Liver (tissue), 9 donors: Measurements from ENCODE around the gene ZYX. TPM values are rescaled to one million over a fixed set of nuclear protein-coding genes. Genes with fewer than 3 reads are reported as not detected.

Experiments used
- DNase-seq: peaks from one replicate; pipeline ENCODE4 v3.0.0-alpha.2; 2017; ENCODE audit warnings: low spot score
- H3K27ac ChIP-seq, 2 donors: one replicate each; pipeline ENCODE4 v1.7.0; 2013; ENCODE audit warnings: inconsistent platforms in 2 of 2, low read length in 2 of 2, control low read depth in 1 of 2, low read depth in 1 of 2, mild to moderate bottlenecking in 1 of 2
- H3K27me3 ChIP-seq, 4 donors: one replicate each; pipeline versions ENCODE4 v1.6.1 to v1.7.0; 2013; ENCODE audit warnings: low read length in 3 of 4, inconsistent platforms in 1 of 4, mild to moderate bottlenecking in 1 of 4, moderate library complexity in 1 of 4; ENCODE audit not compliant: control insufficient read depth in 4 of 4, insufficient read depth in 4 of 4
- H3K36me3 ChIP-seq, 4 donors: one replicate each; pipeline versions ENCODE4 v1.6.1 to v1.7.0; 2013; ENCODE audit warnings: low read length in 3 of 4, mild to moderate bottlenecking in 3 of 4, low read depth in 1 of 4, moderate library complexity in 1 of 4; ENCODE audit not compliant: control insufficient read depth in 4 of 4, insufficient read depth in 3 of 4
- H3K4me1 ChIP-seq, 4 donors: one replicate each; pipeline versions ENCODE4 v1.6.1 to v1.7.0; 2013; ENCODE audit warnings: low read length in 3 of 4, mild to moderate bottlenecking in 3 of 4, moderate library complexity in 1 of 4; ENCODE audit not compliant: control insufficient read depth in 4 of 4, insufficient read depth in 4 of 4
- H3K4me3 ChIP-seq, 3 donors: one replicate each; pipeline versions ENCODE4 v1.6.1 to v1.7.0; 2013; ENCODE audit warnings: low read length in 3 of 3, control low read depth in 1 of 3, low read depth in 1 of 3, mild to moderate bottlenecking in 1 of 3
- H3K9ac ChIP-seq, 2 donors: one replicate each; pipeline ENCODE4 v1.7.0; 2013; ENCODE audit warnings: low read length in 2 of 2, mild to moderate bottlenecking in 2 of 2, moderate library complexity in 2 of 2, control low read depth in 1 of 2, low read depth in 1 of 2
- H3K9me3 ChIP-seq, 4 donors: one replicate each; pipeline versions ENCODE4 v1.6.1 to v1.7.0; 2013; ENCODE audit warnings: low read length in 3 of 4; ENCODE audit not compliant: control insufficient read depth in 4 of 4
- EGR1 ChIP-seq, 2 donors: IDR thresholded peaks; 2 replicates each; pipeline ENCODE4 v1.6.1; 2016 to 2018; ENCODE audit warnings: antibody characterized with exemption in 2 of 2, low read depth in 2 of 2
- FOXA1 ChIP-seq: IDR thresholded peaks from 2 replicates; pipeline ENCODE4 v1.6.1; 2016; ENCODE audit warnings: antibody characterized with exemption
- FOXA2 ChIP-seq: IDR thresholded peaks from 2 replicates; pipeline ENCODE4 v1.6.1; 2016; ENCODE audit warnings: antibody characterized with exemption
- GABPA ChIP-seq, 2 donors: IDR thresholded peaks in 1 of 2; conservative IDR thresholded peaks in 1 of 2; 2 replicates each; pipeline ENCODE4 v1.6.1; 2016; ENCODE audit warnings: antibody characterized with exemption in 2 of 2, mild to moderate bottlenecking in 1 of 2, moderate library complexity in 1 of 2
- HNF4A ChIP-seq, 2 donors: conservative IDR thresholded peaks; 2 replicates each; pipeline ENCODE4 v1.6.1; 2016; ENCODE audit warnings: antibody characterized with exemption in 2 of 2, mild to moderate bottlenecking in 2 of 2
- HNF4G ChIP-seq: IDR thresholded peaks from 2 replicates; pipeline ENCODE4 v1.6.1; 2016; ENCODE audit warnings: antibody characterized with exemption
- JUND ChIP-seq, 2 donors: IDR thresholded peaks; 2 replicates each; pipeline ENCODE4 v1.6.1; 2016; ENCODE audit warnings: antibody characterized with exemption in 2 of 2
- MAX ChIP-seq: IDR thresholded peaks from 2 replicates; pipeline ENCODE4 v1.6.1; 2016; ENCODE audit warnings: antibody characterized with exemption
- NR2F2 ChIP-seq: IDR thresholded peaks from 2 replicates; pipeline ENCODE4 v1.6.1; 2016; ENCODE audit warnings: antibody characterized with exemption
- RAD21 ChIP-seq, 2 donors: IDR thresholded peaks; 2 replicates each; pipeline ENCODE4 v1.6.1; 2016; ENCODE audit warnings: antibody characterized with exemption in 2 of 2, mild to moderate bottlenecking in 2 of 2
- RXRA ChIP-seq, 2 donors: IDR thresholded peaks; 2 replicates each; pipeline ENCODE4 v1.6.1; 2017 to 2018; ENCODE audit warnings: antibody characterized with exemption in 2 of 2, mild to moderate bottlenecking in 1 of 2
- SP1 ChIP-seq: IDR thresholded peaks from 2 replicates; pipeline ENCODE4 v1.6.1; 2018; ENCODE audit warnings: antibody characterized with exemption, mild to moderate bottlenecking
- TAF1 ChIP-seq: conservative IDR thresholded peaks from 2 replicates; pipeline ENCODE4 v1.6.1; 2016; ENCODE audit warnings: antibody characterized with exemption, mild to moderate bottlenecking
- YY1 ChIP-seq: IDR thresholded peaks from 2 replicates; pipeline ENCODE4 v1.6.1; 2016; ENCODE audit warnings: antibody characterized with exemption, mild to moderate bottlenecking
- WGBS: extraction: QIAGEN DNeasy Blood & Tissue Kit; methylation state at CpG from one replicate; pipeline ENCODE4 v1.1.7; 2013; 5-methylcytosine and 5-hydroxymethylcytosine counted together
- polyA plus RNA-seq, 2 donors: library from polyadenylated mRNA; stranded (reverse) in 1 of 2; unstranded in 1 of 2; fragments of 200-250 nt in 1 of 2; fragments of >200 nt in 1 of 2; fragmentation: Nextera tagmentation in 1 of 2; extraction: Ambion mirVana in 1 of 2; gene quantifications; one replicate each; pipeline versions ENCODE4 v1.2.1 to v1.2.3, GENCODE V29; 2013 to 2015
- total RNA-seq, 2 donors: library from RNA; depleted of rRNA; stranded (reverse); fragments of >200 nt; gene quantifications; one replicate each; pipeline ENCODE4 v1.2.3, GENCODE V29; 2014
- TF ChIP-seq, protein P1 (sequence below): IDR thresholded peaks from 2 replicates; pipeline ENCODE4 v1.6.1; 2016; ENCODE audit warnings: antibody characterized with exemption
- TF ChIP-seq, protein P2 (sequence below): IDR thresholded peaks from 2 replicates; pipeline ENCODE4 v1.6.1; 2016; ENCODE audit warnings: antibody characterized with exemption
- TF ChIP-seq, protein P3 (sequence below): IDR thresholded peaks from 2 replicates; pipeline ENCODE4 v1.6.1; 2016; ENCODE audit warnings: antibody characterized with exemption, mild to moderate bottlenecking
- donor health status: healthy.
- donor health status: healthy.
- donor health status: healthy.
- donor health status: healthy.
- donor health status: healthy.

ZYX gene
- total and polyA plus RNA-seq, 4 donors = 15.4 to 49.7 (median 16.5) TPM

GRCh38 chr7:143394068-143394467 lies 12.9 kb downstream of the ZYX start:
- H3K9me3 ChIP-seq = no peaks in the 10 kb centered on the region
- peaks cover 6 to 28% (median 15%) of the 10 kb centered on the region in 4 donors for H3K36me3 ChIP-seq
- H3K4me3 ChIP-seq = no peak overlapping the region
- no peaks in the 10 kb centered on the region for H3K27me3 ChIP-seq
- H3K9ac ChIP-seq = no peak overlapping the region
- WGBS = 96% methylated on average over 6 of the region's 6 CpGs
- peaks cover 44 to 77% (median 75%) of the 10 kb centered on the region in 4 donors for H3K4me1 ChIP-seq
- no peak for TF ChIP-seq TAF1
- TF ChIP-seq EGR1 (IDR thresholded peaks at IDR 0.05; ENCODE audit: low read depth in 2 of 2) = no peak
- TF ChIP-seq, protein P1, sequence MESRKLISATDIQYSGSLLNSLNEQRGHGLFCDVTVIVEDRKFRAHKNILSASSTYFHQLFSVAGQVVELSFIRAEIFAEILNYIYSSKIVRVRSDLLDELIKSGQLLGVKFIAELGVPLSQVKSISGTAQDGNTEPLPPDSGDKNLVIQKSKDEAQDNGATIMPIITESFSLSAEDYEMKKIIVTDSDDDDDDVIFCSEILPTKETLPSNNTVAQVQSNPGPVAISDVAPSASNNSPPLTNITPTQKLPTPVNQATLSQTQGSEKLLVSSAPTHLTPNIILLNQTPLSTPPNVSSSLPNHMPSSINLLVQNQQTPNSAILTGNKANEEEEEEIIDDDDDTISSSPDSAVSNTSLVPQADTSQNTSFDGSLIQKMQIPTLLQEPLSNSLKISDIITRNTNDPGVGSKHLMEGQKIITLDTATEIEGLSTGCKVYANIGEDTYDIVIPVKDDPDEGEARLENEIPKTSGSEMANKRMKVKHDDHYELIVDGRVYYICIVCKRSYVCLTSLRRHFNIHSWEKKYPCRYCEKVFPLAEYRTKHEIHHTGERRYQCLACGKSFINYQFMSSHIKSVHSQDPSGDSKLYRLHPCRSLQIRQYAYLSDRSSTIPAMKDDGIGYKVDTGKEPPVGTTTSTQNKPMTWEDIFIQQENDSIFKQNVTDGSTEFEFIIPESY = no peak
- no peak for TF ChIP-seq RAD21 (IDR thresholded peaks at IDR 0.05)
- no peak for TF ChIP-seq MAX
- TF ChIP-seq FOXA1 = no peak
- no peak for TF ChIP-seq NR2F2
- no peak for TF ChIP-seq HNF4G
- no peak for TF ChIP-seq FOXA2
- TF ChIP-seq, protein P2, sequence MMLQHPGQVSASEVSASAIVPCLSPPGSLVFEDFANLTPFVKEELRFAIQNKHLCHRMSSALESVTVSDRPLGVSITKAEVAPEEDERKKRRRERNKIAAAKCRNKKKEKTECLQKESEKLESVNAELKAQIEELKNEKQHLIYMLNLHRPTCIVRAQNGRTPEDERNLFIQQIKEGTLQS = no peak
- TF ChIP-seq, protein P3, sequence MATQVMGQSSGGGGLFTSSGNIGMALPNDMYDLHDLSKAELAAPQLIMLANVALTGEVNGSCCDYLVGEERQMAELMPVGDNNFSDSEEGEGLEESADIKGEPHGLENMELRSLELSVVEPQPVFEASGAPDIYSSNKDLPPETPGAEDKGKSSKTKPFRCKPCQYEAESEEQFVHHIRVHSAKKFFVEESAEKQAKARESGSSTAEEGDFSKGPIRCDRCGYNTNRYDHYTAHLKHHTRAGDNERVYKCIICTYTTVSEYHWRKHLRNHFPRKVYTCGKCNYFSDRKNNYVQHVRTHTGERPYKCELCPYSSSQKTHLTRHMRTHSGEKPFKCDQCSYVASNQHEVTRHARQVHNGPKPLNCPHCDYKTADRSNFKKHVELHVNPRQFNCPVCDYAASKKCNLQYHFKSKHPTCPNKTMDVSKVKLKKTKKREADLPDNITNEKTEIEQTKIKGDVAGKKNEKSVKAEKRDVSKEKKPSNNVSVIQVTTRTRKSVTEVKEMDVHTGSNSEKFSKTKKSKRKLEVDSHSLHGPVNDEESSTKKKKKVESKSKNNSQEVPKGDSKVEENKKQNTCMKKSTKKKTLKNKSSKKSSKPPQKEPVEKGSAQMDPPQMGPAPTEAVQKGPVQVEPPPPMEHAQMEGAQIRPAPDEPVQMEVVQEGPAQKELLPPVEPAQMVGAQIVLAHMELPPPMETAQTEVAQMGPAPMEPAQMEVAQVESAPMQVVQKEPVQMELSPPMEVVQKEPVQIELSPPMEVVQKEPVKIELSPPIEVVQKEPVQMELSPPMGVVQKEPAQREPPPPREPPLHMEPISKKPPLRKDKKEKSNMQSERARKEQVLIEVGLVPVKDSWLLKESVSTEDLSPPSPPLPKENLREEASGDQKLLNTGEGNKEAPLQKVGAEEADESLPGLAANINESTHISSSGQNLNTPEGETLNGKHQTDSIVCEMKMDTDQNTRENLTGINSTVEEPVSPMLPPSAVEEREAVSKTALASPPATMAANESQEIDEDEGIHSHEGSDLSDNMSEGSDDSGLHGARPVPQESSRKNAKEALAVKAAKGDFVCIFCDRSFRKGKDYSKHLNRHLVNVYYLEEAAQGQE = no peak
- no peak for TF ChIP-seq YY1
- no peak for TF ChIP-seq SP1
- no peak for TF ChIP-seq HNF4A (conservative IDR thresholded peaks at IDR 0.05)
- TF ChIP-seq RXRA (IDR thresholded peaks at IDR 0.05) = no peak
- no peak overlapping the region for H3K27ac ChIP-seq
- no peak for DNase-seq

- H3K27ac ChIP-seq = peak overlapping the region in 1 of 2 donors; percentile 70
Observed at GRCh38 chr7:143394777-143395176, 13.6 kb downstream of the ZYX start.

More at GRCh38 chr7:143394777-143395176, 13.6 kb downstream of the ZYX start:
- peak overlapping the region in 1 of 3 donors; percentile 53 for H3K4me3 ChIP-seq
- H3K4me1 ChIP-seq = peaks cover 44 to 77% (median 73%) of the 10 kb centered on the region in 4 donors
- no peaks in the 10 kb centered on the region for H3K9me3 ChIP-seq
- 74% methylated on average over 6 of the region's 6 CpGs for WGBS
- no peak overlapping the region for H3K9ac ChIP-seq
- H3K36me3 ChIP-seq = peaks cover 2 to 26% (median 11%) of the 10 kb centered on the region in 4 donors
- TF ChIP-seq JUND (IDR thresholded peaks at IDR 0.05) = no peak
- TF ChIP-seq RAD21 (IDR thresholded peaks at IDR 0.05) = no peak
- TF ChIP-seq YY1 = no peak
- no peak for TF ChIP-seq RXRA (IDR thresholded peaks at IDR 0.05)
- no peak for TF ChIP-seq NR2F2
- TF ChIP-seq, protein P1 = no peak
- TF ChIP-seq HNF4A (conservative IDR thresholded peaks at IDR 0.05) = no peak
- TF ChIP-seq SP1 = no peak
- no peak for TF ChIP-seq GABPA (IDR thresholded peaks at IDR 0.05 in 1 of 2, conservative IDR thresholded peaks at IDR 0.05 in 1 of 2)
- TF ChIP-seq FOXA1 = no peak
- DNase-seq = no peak
- no peaks in the 10 kb centered on the region for H3K27me3 ChIP-seq
